ENCODE results near the gene KCNJ4.

- TF ChIP-seq CTCF (IDR thresholded peaks at IDR 0.05) = no peak
- TF ChIP-seq ZFX (IDR thresholded peaks at IDR 0.05; ENCODE audit: borderline replicate concordance) = no peak
Measured at GRCh38 chr22:38435965-38436364, 19.0 kb downstream of the KCNJ4 start.
